ENCODE results near the gene PDE9A. TPM values are rescaled to one million over a fixed set of nuclear protein-coding genes. Genes with fewer than 3 reads are reported as not detected.

The PDE9A gene
- total and polyA plus RNA-seq, 2 experiments from 2014 or later = 14.3 to 19.6 TPM

DNA sequence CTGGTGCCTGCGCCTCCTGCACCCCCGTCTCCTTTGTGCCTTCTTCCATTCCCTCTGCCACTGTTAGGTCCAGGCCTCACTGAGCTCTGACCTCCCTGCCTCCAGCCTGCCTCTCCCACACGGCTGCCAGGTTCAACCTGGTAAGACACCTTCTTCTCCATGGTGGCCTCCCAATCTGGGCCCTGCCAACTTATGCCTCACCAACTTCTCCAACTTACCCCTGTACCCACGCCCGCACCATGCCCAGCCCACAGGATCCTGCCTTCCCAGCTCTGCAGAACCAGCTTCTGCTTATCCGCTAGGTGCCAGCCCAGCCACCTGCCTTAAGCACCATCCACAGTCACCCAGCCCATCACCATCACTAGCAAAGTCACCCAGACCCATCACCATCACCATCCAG is 37.2 kb downstream of the PDE9A start:
- Histone ChIP-seq H3K79me2 (no peaks in the 10 kb centered on the region), H2AFZ (no peak overlapping the region), H3K4me2 (no peak overlapping the region), H3K9me3 (ENCODE audit: low read depth) (no peaks in the 10 kb centered on the region), H3K27ac (no peak overlapping the region), H3K9me2 (replicated peaks; ENCODE audit: insufficient read depth) (no peaks in the 10 kb centered on the region), H3K4me3 (no peak overlapping the region), H4K20me1 (ENCODE audit: insufficient read depth, poor library complexity, severe bottlenecking) (no peaks in the 10 kb centered on the region), H3K36me3 (replicated peaks; ENCODE audit: insufficient read depth, low read depth) (no peaks in the 10 kb centered on the region), H3K27me3 (no peaks in the 10 kb centered on the region), H3K4me1 (ENCODE audit: insufficient read depth) (no peaks in the 10 kb centered on the region)
- WGBS (ENCODE audit: low lambda C conversion rate, missing lambda C conversion rate) = 100% methylated on average over 6 of the region's 6 CpGs
- DNase-seq (ENCODE audit: low spot score) = no peak
- TF ChIP-seq EZH2phosphoT487 (IDR thresholded peaks at IDR 0.05; ENCODE audit: low read depth, severe bottlenecking, unreplicated experiment) = no peak
- no peak for TF ChIP-seq EZH2 (IDR thresholded peaks at IDR 0.05; ENCODE audit: borderline replicate concordance)
- TF ChIP-seq, protein P1, sequence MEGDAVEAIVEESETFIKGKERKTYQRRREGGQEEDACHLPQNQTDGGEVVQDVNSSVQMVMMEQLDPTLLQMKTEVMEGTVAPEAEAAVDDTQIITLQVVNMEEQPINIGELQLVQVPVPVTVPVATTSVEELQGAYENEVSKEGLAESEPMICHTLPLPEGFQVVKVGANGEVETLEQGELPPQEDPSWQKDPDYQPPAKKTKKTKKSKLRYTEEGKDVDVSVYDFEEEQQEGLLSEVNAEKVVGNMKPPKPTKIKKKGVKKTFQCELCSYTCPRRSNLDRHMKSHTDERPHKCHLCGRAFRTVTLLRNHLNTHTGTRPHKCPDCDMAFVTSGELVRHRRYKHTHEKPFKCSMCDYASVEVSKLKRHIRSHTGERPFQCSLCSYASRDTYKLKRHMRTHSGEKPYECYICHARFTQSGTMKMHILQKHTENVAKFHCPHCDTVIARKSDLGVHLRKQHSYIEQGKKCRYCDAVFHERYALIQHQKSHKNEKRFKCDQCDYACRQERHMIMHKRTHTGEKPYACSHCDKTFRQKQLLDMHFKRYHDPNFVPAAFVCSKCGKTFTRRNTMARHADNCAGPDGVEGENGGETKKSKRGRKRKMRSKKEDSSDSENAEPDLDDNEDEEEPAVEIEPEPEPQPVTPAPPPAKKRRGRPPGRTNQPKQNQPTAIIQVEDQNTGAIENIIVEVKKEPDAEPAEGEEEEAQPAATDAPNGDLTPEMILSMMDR (IDR thresholded peaks at IDR 0.05; ENCODE audit: poor library complexity) = no peak

DNA sequence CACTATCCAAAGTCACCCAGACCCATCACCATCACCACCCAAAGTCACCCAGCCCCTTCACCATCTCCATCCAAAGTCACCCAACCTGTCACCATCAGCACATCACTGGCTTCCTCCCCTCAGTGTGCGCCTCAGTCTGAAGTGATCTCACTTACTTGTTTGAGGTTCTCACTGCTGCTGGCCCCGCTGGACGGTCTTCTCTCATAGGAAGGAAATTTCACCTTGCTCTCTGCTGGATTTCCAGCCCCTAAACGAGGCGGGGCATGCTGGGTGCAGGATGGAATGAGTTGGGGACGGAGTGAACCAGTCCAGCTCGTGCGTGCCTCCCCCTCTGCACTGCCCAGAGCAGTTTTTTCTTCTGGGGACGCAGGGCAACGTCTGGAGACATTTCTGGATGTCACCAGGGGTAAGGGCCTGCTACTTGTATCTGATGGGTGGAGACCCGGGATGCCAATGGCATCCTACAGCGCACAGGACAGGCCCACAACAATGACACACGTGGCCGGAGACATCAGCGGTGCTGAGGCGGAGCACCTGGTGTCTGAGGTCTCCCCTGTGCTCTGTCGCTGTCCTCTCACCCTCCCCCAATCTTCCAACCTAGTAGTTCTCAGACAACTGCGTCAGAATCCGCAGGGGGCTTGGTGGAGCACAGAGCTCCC is 38.6 kb downstream of the PDE9A start:
- Histone ChIP-seq H3K4me2 (no peak overlapping the region), H4K20me1 (ENCODE audit: insufficient read depth, poor library complexity, severe bottlenecking) (no peaks in the 10 kb centered on the region), H3K4me1 (ENCODE audit: insufficient read depth) (no peaks in the 10 kb centered on the region), H3K79me2 (no peaks in the 10 kb centered on the region), H3K9me3 (ENCODE audit: low read depth) (no peaks in the 10 kb centered on the region), H2AFZ (no peak overlapping the region), H3K27ac (no peak overlapping the region), H3K36me3 (replicated peaks; ENCODE audit: insufficient read depth, low read depth) (no peaks in the 10 kb centered on the region), H3K27me3 (no peaks in the 10 kb centered on the region), H3K9me2 (replicated peaks; ENCODE audit: insufficient read depth) (no peaks in the 10 kb centered on the region), H3K4me3 (no peak overlapping the region)
- TF ChIP-seq EZH2 (IDR thresholded peaks at IDR 0.05; ENCODE audit: borderline replicate concordance) (no peak), EZH2phosphoT487 (IDR thresholded peaks at IDR 0.05; ENCODE audit: low read depth, severe bottlenecking, unreplicated experiment) (no peak)
- TF ChIP-seq, protein P1 (IDR thresholded peaks at IDR 0.05; ENCODE audit: poor library complexity) = no peak
- 97% methylated on average over 19 of the region's 19 CpGs for WGBS (ENCODE audit: low lambda C conversion rate, missing lambda C conversion rate)
- DNase-seq (ENCODE audit: low spot score) = no peak

DNA sequence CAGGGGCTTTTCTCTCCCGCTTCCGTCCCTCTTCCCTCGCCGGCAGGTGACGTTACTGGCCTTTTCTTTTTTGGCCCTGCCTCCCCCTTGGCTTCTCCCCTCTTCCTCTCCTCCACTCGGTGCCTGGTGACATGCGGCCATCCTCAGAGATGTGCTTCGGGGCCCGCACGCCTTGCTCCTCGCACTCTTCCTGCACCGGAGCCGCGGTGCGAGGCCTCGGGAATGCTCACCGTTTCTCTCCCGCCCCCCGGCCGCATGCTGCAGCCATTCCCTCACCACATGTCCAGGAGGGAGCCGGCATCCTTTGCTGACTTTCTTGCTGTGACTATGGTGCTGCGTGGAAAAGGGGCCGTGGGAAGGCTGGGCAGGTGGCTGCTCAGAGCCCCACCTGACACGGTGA is 39.3 kb downstream of the PDE9A start:
- Histone ChIP-seq H3K9me3 (ENCODE audit: low read depth) (no peaks in the 10 kb centered on the region), H3K4me3 (no peak overlapping the region), H3K27me3 (no peaks in the 10 kb centered on the region), H4K20me1 (ENCODE audit: insufficient read depth, poor library complexity, severe bottlenecking) (no peaks in the 10 kb centered on the region), H3K27ac (no peak overlapping the region), H3K9me2 (replicated peaks; ENCODE audit: insufficient read depth) (no peaks in the 10 kb centered on the region), H3K79me2 (no peaks in the 10 kb centered on the region), H3K4me2 (no peak overlapping the region), H3K36me3 (replicated peaks; ENCODE audit: insufficient read depth, low read depth) (no peaks in the 10 kb centered on the region), H3K4me1 (ENCODE audit: insufficient read depth) (no peaks in the 10 kb centered on the region), H2AFZ (no peak overlapping the region)
- TF ChIP-seq EZH2phosphoT487 (IDR thresholded peaks at IDR 0.05; ENCODE audit: low read depth, severe bottlenecking, unreplicated experiment) (no peak), EZH2 (IDR thresholded peaks at IDR 0.05; ENCODE audit: borderline replicate concordance) (no peak)
- TF ChIP-seq, protein P1 (IDR thresholded peaks at IDR 0.05; ENCODE audit: poor library complexity) = no peak
- no peak for DNase-seq (ENCODE audit: low spot score)
- 97% methylated on average over 21 of the region's 24 CpGs for WGBS (ENCODE audit: low lambda C conversion rate, missing lambda C conversion rate)
